Loucy (cell line): ENCODE results near the gene XKR3.
A peak's percentile ranks its signal among the peaks of the same experiment; 100 is the strongest.
"Not testable (repeated sequence)": the region's sequence is repeated elsewhere in the genome, so short reads cannot be mapped to it uniquely, and the experiment has no call there.

ENCODE experiments used
- H2AFZ ChIP-seq: fragments of 200-600 bp; sonication (generic); 2 replicates; pipeline ENCODE4 v1.6.0; 2016; ENCODE audit warnings: antibody characterized with exemption, mild to moderate bottlenecking, low read length, moderate library complexity
- H3F3A ChIP-seq: fragments of 200-600 bp; 2 replicates; pipeline ENCODE4 v1.6.0; 2016; ENCODE audit warnings: antibody characterized with exemption, low read depth, mild to moderate bottlenecking
- H3K27me3 ChIP-seq: fragments of 200-600 bp; sonication (generic); 2 replicates; pipeline ENCODE4 v1.6.1; 2014; ENCODE audit warnings: low read length, mild to moderate bottlenecking; ENCODE audit not compliant: insufficient read depth, poor library complexity, severe bottlenecking
- H3K36me3 ChIP-seq: fragments of 200-600 bp; sonication (generic); 2 replicates; pipeline ENCODE4 v1.6.1; 2016; ENCODE audit warnings: low read length; ENCODE audit not compliant: insufficient read depth
- H3K4me1 ChIP-seq: fragments of 200-600 bp; sonication (generic); 2 replicates; pipeline ENCODE4 v1.5.1; 2014; ENCODE audit warnings: low read length, mild to moderate bottlenecking; ENCODE audit not compliant: insufficient read depth, poor library complexity, severe bottlenecking
- H3K4me2 ChIP-seq: fragments of 200-600 bp; sonication (generic); 2 replicates; pipeline ENCODE4 v1.6.0; 2014; ENCODE audit warnings: antibody characterized with exemption, low read length, low read depth, mild to moderate bottlenecking; ENCODE audit not compliant: poor library complexity, severe bottlenecking
- H3K4me3 ChIP-seq: fragments of 200-600 bp; sonication (generic); 2 replicates; pipeline ENCODE4 v1.5.1; 2014; ENCODE audit warnings: low read length, mild to moderate bottlenecking, mixed read lengths; ENCODE audit not compliant: poor library complexity, severe bottlenecking
- H3K79me2 ChIP-seq: fragments of 200-600 bp; sonication (generic); 2 replicates; pipeline ENCODE4 v1.6.1; 2014; ENCODE audit warnings: low read length; ENCODE audit not compliant: insufficient read depth
- H3K9ac ChIP-seq: fragments of 200-600 bp; sonication (generic); 2 replicates; pipeline ENCODE4 v1.6.0; 2014; ENCODE audit warnings: mild to moderate bottlenecking, low read depth, low read length, moderate library complexity; ENCODE audit not compliant: poor library complexity, severe bottlenecking
- H3K9me2 ChIP-seq: fragments of 200-600 bp; sonication (generic); replicated peaks from 2 replicates; pipeline ENCODE4 v1.6.1; 2016; ENCODE audit warnings: low read depth, low read length, mixed read lengths
- H3K9me3 ChIP-seq: fragments of 200-600 bp; sonication (generic); 2 replicates; pipeline ENCODE4 v1.6.1; 2014; ENCODE audit warnings: mild to moderate bottlenecking, antibody characterized with exemption, low read length, low read depth; ENCODE audit not compliant: insufficient read depth
- H4K20me1 ChIP-seq: fragments of 200-600 bp; sonication (generic); 2 replicates; pipeline ENCODE4 v1.6.0; 2014; ENCODE audit warnings: antibody characterized with exemption, low read length, mild to moderate bottlenecking; ENCODE audit not compliant: insufficient read depth, poor library complexity, severe bottlenecking
- CTCF ChIP-seq: fragments of 200-600 bp; sonication (generic); conservative IDR thresholded peaks from 2 replicates; pipeline ENCODE4 v1.5.1; 2014; ENCODE audit warnings: mild to moderate bottlenecking, antibody characterized with exemption, low read length
- EZH2phosphoT487 ChIP-seq: fragments of 200-600 bp; IDR thresholded peaks from 2 replicates; pipeline ENCODE4 v1.6.1; 2018; ENCODE audit warnings: antibody characterized with exemption, mild to moderate bottlenecking, moderate library complexity, borderline replicate concordance

Gene XKR3

GRCh38 chr22:16824716-16825687 lies at the start of gene XKR3:
TSS of gene XKR3 (minus strand) at chr22:16825411. CDS start at chr22:16808073, 17,338 bp downstream.
- Histone ChIP-seq H2AFZ (peak within 1 kb of the TSS; percentile 85), H3K36me3 (no peaks in the 10 kb centered on the region), H3K9ac (peak within 1 kb of the TSS; percentile 83)

GRCh38 chr22:16869640-16870039 lies 44.4 kb upstream of the XKR3 start:
- H4K20me1 ChIP-seq, H3K9me2 ChIP-seq, H3K9ac ChIP-seq, H3K27me3 ChIP-seq, H3K4me1 ChIP-seq, H3K4me3 ChIP-seq, H2AFZ ChIP-seq, H3K36me3 ChIP-seq, H3K9me3 ChIP-seq, H3K4me2 ChIP-seq, H3K79me2 ChIP-seq, H3F3A ChIP-seq: not testable (repeated sequence)

More at GRCh38 chr22:16824716-16825687, at the start of gene XKR3:
- H3K4me2 ChIP-seq, result peak within 1 kb of the TSS; percentile 94
- no peaks in the 10 kb centered on the region for H3F3A ChIP-seq
- no peaks in the 10 kb centered on the region for H4K20me1 ChIP-seq
- H3K4me3 ChIP-seq, result peak within 1 kb of the TSS; percentile 76
- no peaks in the 10 kb centered on the region for H3K9me2 ChIP-seq
- no peaks in the 10 kb centered on the region for H3K27me3 ChIP-seq
- H3K79me2 ChIP-seq, result no peaks in the 10 kb centered on the region
- TF ChIP-seq CTCF, result no peak
- no peak for TF ChIP-seq EZH2phosphoT487
- no peaks in the 10 kb centered on the region for H3K9me3 ChIP-seq
- peaks cover 25% of the 10 kb centered on the region for H3K4me1 ChIP-seq

- no peaks in the 10 kb centered on the region for H3K79me2 ChIP-seq
- no peak overlapping the region for H3K9ac ChIP-seq
- no peaks in the 10 kb centered on the region for H4K20me1 ChIP-seq
- H3K4me1 ChIP-seq, result no peaks in the 10 kb centered on the region
- H3F3A ChIP-seq, result no peaks in the 10 kb centered on the region
- H3K27me3 ChIP-seq, result no peaks in the 10 kb centered on the region
- no peak overlapping the region for H3K4me3 ChIP-seq
- no peaks in the 10 kb centered on the region for H3K9me3 ChIP-seq
- H2AFZ ChIP-seq, result no peak overlapping the region
- H3K4me2 ChIP-seq, result no peak overlapping the region
- TF ChIP-seq EZH2phosphoT487, result no peak
- TF ChIP-seq CTCF, result no peak
- H3K9me2 ChIP-seq, result no peaks in the 10 kb centered on the region
- H3K36me3 ChIP-seq, result no peaks in the 10 kb centered on the region
These were observed 41.0 kb upstream of the XKR3 start for GRCh38 chr22:16866167-16866566.

- not testable (repeated sequence) for H3K4me2 ChIP-seq, H3K27me3 ChIP-seq, H3F3A ChIP-seq, H2AFZ ChIP-seq, H3K36me3 ChIP-seq, H4K20me1 ChIP-seq, H3K9me3 ChIP-seq, H3K4me3 ChIP-seq, H3K9me2 ChIP-seq, H3K79me2 ChIP-seq, H3K9ac ChIP-seq, H3K4me1 ChIP-seq
These were observed 31.6 kb upstream of the XKR3 start for GRCh38 chr22:16856851-16857250.
